ENCODE measurements around the gene LIPC. TPM values are rescaled to one million over a fixed set of nuclear protein-coding genes. Genes with fewer than 3 reads are reported as not detected.

The LIPC gene
- total RNA-seq, 1 experiment from 2014 or later, result not detected

GRCh38 chr15:58427987-58428386 lies 3.8 kb upstream of the LIPC start:
- Mint-ChIP-seq H3K27ac (no peak overlapping the region), H3K9me3 (peaks cover 4% of the 10 kb centered on the region; the same call in 1 of the 2 replicates), H3K4me3 (no peak overlapping the region), H3K4me1 (no peaks in the 10 kb centered on the region), H3K36me3 (no peaks in the 10 kb centered on the region), H3K27me3 (ENCODE audit: low read depth) (no peaks in the 10 kb centered on the region)
- no peak for ATAC-seq
- ChIA-PET POLR2A (no interaction called here), CTCF (no interaction called here)
- TF ChIP-seq JUN (CRISPR knock-in tag; IDR thresholded peaks at IDR 0.05), result no peak
- no peak for TF ChIP-seq E2F5 (CRISPR knock-in tag; IDR thresholded peaks at IDR 0.05)
- no peak for TF ChIP-seq RORB (CRISPR knock-in tag; IDR thresholded peaks at IDR 0.05)
- TF ChIP-seq NFYB (CRISPR knock-in tag; conservative IDR thresholded peaks at IDR 0.05; ENCODE audit: low read depth), result no peak
- no peak for TF ChIP-seq RELA (CRISPR knock-in tag; IDR thresholded peaks at IDR 0.05; ENCODE audit: borderline replicate concordance)
- TF ChIP-seq ZBTB43 (CRISPR knock-in tag; IDR thresholded peaks at IDR 0.05), result no peak
- no peak for TF ChIP-seq NFATC4 (CRISPR knock-in tag; IDR thresholded peaks at IDR 0.05)
- TF ChIP-seq ZNF396 (CRISPR knock-in tag; IDR thresholded peaks at IDR 0.05; ENCODE audit: borderline replicate concordance), result no peak
- no peak for TF ChIP-seq ZNF232 (CRISPR knock-in tag; IDR thresholded peaks at IDR 0.05)
- TF ChIP-seq IRF1 (CRISPR knock-in tag; IDR thresholded peaks at IDR 0.05), result no peak
- no peak for TF ChIP-seq ZMAT4 (CRISPR knock-in tag; IDR thresholded peaks at IDR 0.05)
- TF ChIP-seq NFE2L1 (CRISPR knock-in tag; IDR thresholded peaks at IDR 0.05), result no peak
- no peak for TF ChIP-seq SOX15 (CRISPR knock-in tag; IDR thresholded peaks at IDR 0.05)
- TF ChIP-seq SP1 (CRISPR knock-in tag; conservative IDR thresholded peaks at IDR 0.05), result no peak
- TF ChIP-seq ARID4B (CRISPR knock-in tag; IDR thresholded peaks at IDR 0.05; ENCODE audit: borderline replicate concordance), result no peak
- no peak for TF ChIP-seq OVOL2 (CRISPR knock-in tag; IDR thresholded peaks at IDR 0.05; ENCODE audit: borderline replicate concordance)
- TF ChIP-seq MYBL2 (CRISPR knock-in tag; IDR thresholded peaks at IDR 0.05), result no peak
- no peak for TF ChIP-seq ZNF317 (CRISPR knock-in tag; IDR thresholded peaks at IDR 0.05; ENCODE audit: borderline replicate concordance, low read depth)
- no peak for TF ChIP-seq ZNF532 (CRISPR knock-in tag; IDR thresholded peaks at IDR 0.05; ENCODE audit: borderline replicate concordance)
- DNase-seq (ENCODE audit: low spot score), result no peak
